GM21723 (cell line): ENCODE measurements around the gene EGLN3.
A peak's percentile ranks its signal among the peaks of the same experiment; 100 is the strongest.
"Not testable (repeated sequence)": the region's sequence is repeated elsewhere in the genome, so short reads cannot be mapped to it uniquely, and the experiment has no call there.

Experiments
- ATAC-seq: cut with Tn5 transposase; IDR thresholded peaks from one replicate; pipeline ENCODE4 v1.9.1; 2021; ENCODE audit warnings: mild to moderate bottlenecking, moderate library complexity; ENCODE audit not compliant: unreplicated experiment

The EGLN3 gene

DNA sequence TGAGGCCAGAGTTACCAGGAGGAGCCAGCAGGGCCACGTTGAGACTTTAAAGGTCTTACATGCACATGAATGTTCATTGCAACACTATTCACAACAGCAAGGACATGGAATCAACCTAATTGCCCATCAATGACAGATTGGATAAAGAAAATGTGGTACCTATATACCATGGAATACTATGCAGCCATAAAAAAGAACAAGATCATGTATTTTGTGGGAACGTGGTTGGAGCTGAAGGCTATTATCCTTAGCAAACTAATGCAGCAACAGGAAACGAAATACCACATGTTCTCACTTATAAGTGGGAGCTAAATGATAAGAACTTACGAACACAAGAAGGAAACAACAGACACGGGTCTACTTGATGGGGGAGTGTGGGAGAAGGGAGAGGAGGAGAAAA is 11.6 kb upstream of the EGLN3 start:
- ATAC-seq = not testable (repeated sequence)

DNA sequence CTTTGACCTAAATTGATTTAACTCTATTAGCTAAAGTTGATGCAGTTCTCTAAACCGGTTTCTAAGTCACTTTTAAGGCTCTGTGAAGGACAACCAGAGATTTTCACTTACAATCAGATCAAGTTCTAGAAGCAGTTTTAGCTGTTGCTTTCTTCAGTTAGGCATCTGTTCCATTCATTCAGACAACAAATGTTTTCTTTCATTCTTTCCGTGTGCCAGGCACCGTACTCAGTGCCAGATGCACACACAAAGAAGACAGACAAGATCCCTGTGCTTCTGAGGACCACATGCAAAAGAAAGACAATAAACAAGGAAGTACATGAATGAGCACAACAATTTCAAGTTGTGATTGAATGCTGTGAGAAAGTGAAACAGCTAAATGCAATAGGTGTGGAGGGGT is 11.1 kb upstream of the EGLN3 start:
- no peak for ATAC-seq

DNA sequence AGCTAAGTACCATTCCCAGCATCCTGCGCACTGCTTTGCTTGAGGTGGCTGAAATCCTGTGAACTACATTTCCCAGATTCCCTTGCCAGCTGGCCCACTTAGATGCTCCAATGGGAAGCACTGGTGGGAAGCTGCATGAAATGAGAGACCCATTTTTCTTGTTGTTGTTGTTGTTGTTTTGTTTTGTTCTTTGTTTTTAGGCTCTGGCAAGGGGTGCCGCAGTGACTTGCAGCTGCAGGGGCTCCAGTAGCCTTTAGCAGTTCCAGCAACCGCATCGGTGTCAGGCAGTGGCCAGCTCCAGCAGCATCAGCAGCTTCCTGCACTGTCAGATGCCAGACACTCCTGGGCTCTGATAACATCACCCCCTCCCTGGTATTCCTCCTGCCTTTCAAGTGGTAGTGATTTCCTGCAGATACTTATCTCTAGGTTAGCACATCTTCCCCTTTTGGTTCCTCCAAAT is 8.8 kb upstream of the EGLN3 start:
- no peak for ATAC-seq

DNA sequence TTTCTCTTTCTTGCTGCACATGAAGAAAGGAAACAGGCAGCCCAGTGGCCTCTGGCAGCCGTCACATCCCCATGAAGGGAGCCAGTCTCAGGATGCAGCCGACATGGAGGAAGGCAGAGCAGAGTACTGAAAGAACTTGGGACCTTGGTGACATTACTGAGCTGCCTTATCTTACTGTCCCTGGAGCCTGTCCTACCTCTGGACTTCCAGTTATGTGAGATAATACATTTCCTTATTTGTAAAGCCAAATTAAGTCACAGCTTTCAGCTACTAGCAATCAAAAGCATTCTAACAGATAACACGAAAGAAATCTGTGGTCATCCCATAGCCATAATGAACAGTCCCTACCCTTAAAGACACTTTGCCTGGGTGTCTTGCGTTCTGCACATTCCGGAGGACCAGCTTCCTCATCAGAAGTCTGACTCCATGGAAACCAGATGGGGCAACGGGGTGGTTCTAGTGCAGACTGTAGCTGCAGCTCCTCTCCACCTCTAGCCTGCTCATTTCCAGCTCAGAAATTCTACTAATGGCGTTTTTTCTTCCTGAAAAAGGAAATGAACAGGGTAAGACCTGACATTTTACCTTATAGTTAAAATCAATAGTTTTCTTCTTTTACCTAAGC is 7.8 kb upstream of the EGLN3 start:
- no peak for ATAC-seq

DNA sequence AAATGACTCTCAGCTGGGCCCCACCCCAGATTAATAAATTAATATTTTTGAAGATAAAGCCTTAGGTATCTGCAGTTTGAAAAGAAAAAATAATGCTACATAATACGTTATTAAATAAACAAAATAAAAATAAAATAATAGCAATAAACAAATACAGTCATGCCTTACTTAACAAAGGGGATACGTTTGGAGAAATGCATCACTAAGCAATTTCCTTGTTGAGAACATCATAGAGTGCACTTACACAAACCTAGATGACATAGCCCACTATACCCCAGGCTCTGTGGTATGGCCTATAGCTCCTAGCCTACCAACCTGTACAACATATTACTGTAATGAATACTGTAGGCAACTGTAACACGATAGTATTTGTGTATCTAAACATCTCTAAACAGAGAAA is 7.1 kb upstream of the EGLN3 start:
- ATAC-seq = no peak

DNA sequence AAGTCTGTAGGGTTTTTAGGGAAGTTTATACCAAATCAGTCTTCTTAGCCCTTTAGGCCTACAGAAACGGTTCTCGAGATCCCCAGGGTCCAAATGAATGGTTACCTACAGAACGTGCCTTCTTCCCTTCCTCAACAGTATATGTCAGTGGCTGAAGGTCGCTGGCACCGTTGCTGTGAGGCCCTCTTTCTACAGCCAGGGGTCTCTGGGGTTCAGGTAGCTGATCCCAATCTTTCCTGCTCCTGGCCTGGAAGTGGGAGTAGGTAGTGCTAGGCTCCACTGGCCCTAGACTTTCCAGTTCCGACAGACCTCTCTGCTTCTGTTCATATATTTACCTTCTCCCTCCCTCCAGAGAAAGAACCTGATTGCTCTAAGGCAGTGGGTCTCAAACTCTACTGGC is 6.4 kb upstream of the EGLN3 start:
- ATAC-seq = no peak

DNA sequence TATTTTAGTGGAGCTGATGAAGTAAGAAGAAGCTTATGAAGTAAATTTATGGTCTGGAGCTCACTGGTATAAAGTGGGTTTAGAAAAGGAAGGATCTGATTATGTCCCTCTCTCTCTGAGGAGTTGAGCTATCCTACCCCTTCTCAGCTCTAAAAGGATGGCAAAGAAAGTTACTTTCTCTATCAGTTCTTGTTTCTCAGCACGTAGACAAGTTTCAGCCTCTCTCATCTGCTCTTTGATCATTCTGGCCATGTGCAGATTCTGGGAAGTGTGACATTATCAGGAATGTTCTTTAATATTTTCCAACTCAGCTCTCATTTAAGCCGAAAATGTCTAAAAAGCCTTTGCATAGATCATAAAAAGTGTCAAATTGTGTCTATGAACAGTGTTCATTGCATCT is 5.8 kb upstream of the EGLN3 start:
- peak; percentile 70 for ATAC-seq

DNA sequence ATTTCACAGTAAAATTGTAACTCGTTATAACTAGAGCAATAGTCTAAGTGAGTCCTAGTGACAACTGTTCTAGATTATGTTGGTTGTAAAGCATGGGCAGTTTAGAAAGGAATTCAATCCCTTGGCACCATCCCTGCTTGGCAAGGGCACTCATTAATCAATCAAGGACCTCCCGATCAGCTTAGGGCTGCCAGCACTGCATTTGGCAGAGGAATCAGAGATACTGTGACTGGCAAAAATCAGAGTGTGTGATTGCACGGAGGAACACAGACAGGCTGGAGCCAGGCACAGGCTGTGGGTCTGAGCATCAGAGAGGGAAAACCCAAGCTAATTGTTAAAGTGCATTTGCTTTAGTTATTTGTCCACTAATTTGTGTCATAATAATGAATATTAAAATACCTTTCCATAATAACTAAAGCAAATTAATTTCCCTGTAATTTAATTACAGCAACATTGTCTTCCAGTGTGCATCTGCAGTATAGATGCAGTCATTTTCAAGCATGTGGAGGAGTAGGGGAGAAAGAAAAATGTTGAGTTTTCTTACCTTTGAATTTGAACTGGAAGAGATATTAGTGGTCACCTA is 3.2 kb upstream of the EGLN3 start:
- no peak for ATAC-seq

DNA sequence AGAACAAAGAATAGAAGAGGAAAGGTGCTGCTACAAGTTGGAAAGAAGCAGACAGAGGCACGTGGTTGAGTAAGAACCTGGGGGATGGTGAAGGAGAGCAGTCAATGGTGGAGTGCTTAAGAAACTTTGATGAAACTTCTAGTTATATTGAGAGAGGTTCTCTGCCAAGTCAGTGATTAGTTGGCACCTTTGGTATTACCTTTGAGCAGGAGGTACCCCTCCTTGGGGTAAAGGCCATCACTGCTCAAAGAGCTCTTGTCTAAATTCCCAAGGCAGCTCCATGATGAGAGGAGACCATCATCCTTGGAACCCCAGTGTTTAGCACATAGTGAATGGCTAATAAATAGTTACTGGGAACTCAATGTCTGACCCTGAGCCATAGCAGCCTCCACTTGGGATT is 1.7 kb upstream of the EGLN3 start:
- no peak for ATAC-seq

DNA sequence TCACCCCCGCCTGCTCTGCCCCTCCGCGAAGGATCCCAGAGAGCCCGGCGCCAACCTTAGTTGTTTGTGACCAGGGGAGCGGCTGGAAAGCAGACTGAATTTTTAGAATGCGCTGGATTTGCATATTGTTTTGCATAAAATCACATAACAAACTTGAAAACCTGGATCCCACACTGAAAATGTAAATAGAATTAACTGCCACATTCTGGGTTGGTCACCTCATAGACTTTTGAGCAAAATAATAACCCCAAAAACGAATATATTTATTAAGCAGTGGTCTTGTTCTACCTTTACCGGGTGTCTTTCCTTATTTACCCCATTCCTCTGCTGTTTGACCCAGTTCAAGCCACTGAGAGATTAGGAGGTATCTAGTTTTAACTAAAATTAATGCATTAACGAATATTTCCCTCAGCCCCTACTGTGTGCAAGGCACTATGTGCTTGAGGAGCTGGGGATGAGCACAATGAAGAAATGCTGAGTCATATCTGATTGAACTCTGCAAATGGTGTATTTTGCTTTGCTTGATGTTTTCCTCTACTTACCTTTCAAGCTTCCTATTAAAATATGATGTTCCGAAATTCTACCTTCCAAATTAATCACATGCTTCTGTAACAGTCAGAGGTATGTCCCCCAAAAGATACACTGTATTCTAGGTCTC is 438 bp upstream of the EGLN3 start:
- no peak for ATAC-seq

DNA sequence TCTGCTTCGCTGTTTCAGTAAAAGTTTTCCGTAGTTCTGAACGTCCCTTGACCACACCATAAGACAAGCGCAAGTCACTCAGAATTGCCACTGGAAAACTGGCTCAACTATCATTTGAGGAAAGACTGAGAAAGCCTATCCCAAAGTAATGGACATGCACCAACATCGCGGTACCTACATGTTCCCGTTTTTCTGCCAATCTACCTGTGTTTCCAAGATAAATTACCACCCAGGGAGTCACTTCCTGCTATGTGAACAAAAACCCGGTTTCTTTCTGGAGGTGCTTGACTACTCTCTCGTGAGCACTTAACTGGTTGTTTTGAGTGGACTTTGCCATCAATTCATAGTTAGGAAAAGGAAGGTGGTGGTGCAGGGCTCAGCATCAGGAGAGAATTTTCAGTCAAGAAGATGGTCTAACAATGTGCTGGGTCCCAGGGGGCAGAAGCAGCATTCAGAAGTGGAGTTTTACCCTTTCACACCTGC is 1.4 kb downstream of the EGLN3 start:
- ATAC-seq = no peak

DNA sequence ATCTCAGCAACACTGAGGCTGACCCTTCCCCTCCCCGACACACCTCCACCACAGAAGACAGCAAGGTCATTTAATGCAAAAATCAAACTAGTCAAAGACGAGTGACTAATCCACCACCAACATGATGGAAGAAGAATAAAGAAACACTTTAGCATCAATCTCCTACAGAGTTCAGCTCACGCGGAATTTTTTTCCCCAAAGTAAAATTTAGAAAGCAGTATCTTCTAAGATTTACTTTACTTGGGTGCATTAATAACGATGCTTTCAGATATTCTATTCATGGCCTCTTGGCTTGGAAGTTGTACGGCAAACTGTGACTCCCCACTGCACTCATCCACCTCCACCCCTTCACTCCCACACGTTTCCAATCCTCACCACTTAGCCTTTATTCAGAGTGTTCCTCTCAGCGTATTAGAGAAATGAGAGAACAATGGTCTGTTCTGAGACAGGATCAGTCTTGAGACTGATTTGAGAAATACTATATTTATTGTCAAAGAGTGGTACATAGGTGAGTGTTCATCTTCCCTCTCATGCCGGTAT is 1.9 kb downstream of the EGLN3 start:
- ATAC-seq = no peak

DNA sequence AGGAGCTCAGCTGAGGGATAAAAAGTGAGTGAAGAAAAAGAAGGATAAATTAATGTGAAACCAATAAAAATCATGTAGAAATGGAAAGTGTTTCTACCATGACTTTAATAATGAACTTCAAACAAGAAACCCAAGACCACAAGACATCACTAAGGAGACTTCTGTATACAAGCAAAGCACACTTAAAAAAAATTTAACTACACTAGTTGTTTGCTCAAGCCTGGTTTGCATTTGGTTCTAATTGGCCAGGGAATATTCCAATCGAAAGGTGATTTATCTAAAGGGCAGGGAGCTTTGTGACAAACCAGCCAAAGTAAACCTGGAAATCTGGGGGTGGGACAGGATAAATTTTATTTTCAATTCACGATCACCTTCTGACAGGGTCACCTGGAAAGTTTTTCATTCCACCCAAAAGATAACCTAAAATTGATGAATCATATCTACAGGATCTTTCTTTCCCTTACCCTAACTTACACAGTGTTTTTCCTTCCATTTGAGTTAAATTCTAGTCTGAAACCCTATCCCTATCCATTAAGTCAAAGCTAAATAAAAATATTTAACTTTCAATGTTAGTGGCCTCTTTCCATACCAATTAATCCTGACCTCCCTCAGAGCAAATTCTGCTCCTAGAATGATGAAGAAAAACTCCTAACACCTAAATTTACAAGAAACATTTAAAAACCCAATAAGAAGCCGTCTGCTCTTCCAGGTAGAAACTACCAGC is 2.6 kb downstream of the EGLN3 start:
- ATAC-seq = no peak

DNA sequence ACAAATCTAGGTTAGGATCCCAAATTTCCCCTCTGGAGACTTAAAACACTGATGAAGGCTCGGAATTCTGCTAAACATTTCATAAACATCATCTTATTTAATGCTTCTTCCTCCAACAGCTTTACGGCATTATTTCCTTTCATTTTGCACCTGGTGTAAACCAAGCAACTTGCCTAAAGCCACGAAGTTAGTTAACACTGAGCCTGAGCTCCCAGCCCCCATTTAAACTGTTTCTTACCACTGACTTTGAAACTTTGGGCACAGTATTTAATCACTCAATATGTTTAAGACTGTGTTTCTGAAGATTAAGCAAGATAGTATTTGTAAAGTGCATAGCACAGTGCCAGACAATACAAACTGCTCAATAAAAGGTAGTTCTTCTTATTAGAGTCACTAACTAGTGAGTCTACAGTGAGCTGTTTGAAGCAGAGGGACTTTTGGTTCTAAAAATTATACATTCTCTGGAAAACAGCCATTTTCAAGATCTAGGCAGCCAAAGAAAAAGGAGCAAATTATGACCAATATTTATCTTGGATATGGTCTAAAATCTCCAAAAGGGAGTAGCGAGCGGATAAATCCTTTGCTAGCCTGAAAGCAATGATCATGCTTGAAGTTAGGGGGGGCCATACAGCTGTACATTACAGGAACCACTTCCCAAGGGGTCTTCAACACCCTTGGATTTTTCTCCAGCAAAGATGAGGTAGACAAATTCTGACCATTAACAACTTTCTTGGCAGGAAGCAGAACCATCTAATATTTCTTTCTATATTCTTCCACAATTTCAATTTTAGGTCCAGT is 4.0 kb downstream of the EGLN3 start:
- no peak for ATAC-seq

DNA sequence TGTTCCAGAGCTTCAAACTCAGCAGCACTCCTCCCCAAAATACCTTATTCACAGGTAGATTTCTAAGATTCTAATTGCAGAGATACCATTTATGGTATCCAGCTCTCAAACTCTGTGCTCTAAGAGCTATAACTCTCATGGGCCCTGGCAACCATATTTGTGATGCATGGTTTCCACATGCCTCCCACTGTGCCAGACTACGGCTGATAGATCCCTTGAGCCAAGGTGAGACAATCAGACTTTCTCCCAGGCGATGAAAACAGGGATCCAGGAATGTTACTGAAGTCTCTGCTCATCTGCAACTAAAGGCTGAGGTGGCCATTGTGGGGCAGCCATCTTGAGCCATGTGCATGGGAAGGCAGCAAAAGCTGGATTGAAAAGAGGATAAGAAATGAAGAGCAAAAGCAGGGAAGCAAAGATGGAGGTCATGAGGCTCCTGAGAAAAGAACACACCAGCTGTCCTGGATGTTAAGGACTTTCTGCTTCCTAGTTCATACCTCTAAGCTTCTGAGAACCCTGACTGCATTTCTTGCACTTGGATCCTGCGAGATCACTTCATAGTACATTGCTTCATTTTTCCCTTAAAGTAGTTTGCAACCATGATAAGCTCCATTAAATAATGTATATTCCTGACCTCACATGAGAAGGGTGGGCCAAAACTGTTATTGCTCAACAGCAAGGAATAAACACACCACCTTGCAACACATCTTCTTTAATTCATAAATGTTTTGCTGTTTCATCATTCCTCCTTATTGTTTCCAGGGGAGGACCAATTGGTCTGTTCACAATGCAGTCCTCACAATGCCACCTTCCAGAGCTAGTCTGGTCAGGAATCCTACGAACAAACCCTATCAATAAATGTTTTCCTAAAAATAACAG is 5.4 kb downstream of the EGLN3 start:
- no peak for ATAC-seq

DNA sequence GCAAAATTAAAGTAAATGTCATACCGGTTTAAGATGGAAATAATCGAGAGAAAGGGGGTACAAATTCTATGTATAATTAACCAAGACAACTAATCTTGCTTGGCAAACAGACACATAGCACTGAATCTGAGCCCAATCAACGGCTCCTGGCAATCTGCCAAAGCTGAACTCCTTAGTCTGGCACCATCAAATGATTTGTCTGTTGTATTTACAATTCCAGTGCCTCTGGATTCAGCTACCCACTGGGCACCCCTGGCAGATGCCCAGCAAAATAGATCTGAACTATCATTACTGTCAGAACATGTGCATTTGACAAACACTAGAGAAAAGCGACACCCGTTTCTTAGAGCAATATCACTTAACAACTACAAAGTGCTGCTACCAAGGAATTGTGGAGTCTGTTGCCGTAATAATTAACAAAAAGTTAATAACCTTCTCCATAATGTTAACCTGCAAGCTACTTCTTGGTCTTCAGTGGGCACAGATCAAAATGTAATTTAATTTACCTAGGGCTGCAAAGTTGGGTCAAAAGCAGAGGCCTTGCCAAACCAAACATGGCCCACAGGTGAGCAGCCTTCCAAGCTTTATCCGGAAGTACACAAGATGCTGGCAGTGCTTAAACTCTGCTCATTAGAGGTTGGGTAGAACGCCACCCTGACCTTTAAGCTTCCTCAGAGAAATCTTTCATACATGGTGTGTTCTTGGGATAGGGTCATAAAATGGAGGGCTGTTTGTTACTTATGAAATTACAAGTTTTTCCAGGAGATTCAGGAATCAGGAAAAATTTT is 7.6 kb downstream of the EGLN3 start:
- ATAC-seq = no peak

DNA sequence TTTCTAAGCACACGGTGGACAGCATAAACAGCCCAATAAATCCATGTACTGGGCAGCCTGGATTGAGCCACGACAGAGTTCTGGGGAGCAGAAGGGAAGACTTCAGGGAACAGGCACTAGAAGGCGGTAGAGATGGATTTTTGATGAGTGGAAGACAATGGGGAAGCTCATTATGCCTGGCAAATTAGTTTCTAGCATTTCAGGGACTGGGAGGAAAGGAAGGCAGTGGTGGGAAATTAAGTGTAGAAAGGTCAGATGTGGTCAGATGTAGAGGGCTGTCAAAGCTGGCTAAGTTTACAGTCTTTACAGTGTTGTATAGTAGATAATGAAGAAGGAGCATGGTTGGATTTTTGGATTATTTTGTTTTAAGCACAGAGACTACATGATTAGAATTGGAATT is 9.2 kb downstream of the EGLN3 start:
- ATAC-seq = no peak

DNA sequence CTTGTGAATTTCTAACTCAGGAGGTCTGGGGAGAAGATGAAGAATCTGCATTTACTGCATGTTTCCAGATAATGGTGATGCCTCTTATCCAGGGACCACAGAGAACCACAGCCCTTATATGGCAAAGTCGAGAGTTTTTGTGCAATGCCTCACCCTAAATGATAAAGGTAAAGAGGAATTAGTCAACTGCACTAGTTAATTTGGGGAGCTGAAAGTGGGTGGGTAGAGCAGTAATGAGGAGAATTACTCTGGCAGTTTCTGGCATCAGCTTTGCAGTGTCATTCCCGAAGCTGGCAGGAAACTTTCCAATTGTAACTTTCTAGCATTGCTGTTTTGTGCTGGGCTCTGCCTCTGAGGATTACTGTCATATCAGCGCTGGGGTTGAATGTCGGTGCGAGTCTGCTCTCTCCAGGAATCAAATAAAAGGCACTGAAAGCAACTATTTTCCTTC is 10.3 kb downstream of the EGLN3 start:
- no peak for ATAC-seq
